ENCODE data around the gene SH2D3C.

SH2D3C gene

DNA sequence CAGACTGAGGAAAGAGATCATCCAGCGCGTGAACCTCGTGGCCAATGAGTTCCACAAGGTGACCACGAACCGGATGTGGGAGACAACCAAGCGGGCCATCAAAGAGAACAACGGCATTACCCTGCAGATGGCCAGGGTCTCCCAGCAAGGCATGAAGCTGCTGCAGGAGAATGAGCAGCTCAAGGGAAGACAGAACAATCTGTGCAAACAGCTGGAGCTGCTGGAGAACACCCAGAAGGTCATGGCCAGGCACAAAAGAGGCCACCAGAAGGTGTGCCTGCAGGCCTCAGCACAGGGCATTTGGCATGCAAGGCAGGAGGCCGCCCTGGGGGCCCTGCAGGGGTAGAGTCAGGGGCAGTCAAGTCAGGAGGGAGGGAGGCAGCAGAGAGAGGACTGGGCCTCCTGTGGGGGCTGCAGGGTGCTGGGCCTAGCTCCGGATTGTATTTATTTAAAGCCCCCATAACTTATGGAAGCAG lies 67.2 kb downstream of the SH2D3C start:
- no peak overlapping the region for H3K4me3 ChIP-seq (replicated peaks; ENCODE audit: low read depth, low read length)
- no peak for DNase-seq (ENCODE audit: low read depth)
- TF ChIP-seq, protein P1, sequence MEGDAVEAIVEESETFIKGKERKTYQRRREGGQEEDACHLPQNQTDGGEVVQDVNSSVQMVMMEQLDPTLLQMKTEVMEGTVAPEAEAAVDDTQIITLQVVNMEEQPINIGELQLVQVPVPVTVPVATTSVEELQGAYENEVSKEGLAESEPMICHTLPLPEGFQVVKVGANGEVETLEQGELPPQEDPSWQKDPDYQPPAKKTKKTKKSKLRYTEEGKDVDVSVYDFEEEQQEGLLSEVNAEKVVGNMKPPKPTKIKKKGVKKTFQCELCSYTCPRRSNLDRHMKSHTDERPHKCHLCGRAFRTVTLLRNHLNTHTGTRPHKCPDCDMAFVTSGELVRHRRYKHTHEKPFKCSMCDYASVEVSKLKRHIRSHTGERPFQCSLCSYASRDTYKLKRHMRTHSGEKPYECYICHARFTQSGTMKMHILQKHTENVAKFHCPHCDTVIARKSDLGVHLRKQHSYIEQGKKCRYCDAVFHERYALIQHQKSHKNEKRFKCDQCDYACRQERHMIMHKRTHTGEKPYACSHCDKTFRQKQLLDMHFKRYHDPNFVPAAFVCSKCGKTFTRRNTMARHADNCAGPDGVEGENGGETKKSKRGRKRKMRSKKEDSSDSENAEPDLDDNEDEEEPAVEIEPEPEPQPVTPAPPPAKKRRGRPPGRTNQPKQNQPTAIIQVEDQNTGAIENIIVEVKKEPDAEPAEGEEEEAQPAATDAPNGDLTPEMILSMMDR (IDR thresholded peaks at IDR 0.05; ENCODE audit: low read length, missing control alignments): no peak

DNA sequence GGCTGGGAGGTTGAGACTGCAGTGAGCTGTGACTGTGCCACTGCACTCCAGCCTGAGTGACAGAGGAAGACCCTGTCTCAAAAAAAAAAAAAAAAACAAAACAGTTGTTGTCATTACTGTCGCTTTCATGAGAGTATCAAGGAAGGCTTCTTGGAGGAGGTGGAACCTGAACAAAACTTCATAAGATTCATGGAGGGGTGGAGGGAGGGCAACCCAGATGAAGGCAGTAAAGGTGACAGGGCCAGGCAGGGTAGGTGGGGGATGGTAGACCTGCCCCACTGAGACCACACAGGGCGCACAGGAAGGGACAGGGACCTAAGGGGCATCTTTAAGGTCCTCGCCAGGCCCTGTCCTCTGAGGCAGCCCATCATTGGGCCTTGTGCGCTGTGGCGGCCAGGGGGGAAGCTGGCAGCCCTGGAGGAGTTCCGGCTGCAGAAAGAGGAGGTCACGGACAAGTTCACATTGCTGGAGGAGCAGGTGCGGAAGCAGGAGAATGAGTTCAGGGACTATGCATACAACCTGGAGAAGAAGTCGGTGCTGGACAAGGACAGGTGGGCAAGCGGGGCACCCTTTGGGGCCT lies 68.2 kb downstream of the SH2D3C start:
- TF ChIP-seq, protein P1 (IDR thresholded peaks at IDR 0.05; ENCODE audit: low read length, missing control alignments): no peak
- no peak overlapping the region for H3K4me3 ChIP-seq (replicated peaks; ENCODE audit: low read depth, low read length)
- no peak for DNase-seq (ENCODE audit: low read depth)

DNA sequence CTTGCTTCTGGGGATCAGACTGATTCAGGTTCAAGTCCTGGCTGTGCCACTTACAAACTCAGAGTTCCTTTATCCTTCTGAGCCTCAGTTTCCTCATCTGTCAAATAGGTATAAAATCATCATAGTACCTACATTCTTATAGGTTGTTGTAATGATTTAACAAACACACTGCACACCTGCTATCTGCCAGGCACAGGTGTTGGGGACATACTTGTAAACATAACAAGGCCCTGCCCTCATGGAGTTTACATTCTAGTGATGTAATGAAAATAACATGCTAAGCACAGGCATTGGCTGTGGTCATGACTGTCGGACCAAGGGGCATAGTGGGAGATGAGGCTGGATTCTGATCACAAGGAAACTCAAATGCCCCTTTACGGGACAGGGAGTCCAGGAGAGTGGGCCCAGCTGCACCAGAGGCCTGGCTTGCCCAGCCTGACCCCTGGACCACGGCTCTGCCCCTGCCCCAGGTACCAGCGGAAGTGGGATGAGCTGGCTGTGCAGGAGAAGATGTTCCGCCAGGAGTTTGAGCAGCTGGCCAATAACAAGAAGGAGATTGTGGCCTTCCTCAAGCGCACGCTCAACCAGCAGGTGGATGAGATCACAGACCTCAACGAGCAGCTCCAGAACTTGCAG lies 69.4 kb downstream of the SH2D3C start:
- TF ChIP-seq, protein P1 (IDR thresholded peaks at IDR 0.05; ENCODE audit: low read length, missing control alignments): no peak
- no peak for DNase-seq (ENCODE audit: low read depth)
- no peak overlapping the region for H3K4me3 ChIP-seq (replicated peaks; ENCODE audit: low read depth, low read length)

DNA sequence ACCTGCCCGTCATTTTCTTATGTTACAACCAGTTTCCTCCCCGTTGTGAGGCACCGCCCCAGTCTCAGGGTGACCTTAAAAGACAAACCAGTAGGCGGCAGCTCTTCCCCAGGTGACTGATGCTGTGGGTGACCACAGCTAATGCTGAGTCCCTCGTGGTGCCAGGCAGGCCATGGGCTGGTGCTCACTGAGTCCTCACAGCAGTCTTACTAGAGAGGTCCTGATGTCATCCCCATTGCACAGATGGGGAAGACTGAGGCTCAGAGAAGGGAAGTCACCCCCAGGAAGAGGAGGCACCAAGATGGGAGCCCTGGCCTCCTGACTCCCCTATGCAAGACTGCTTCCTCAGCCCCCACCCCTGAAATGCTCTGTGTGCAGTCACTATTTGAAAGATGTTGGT lies 70.7 kb downstream of the SH2D3C start:
- TF ChIP-seq, protein P1 (IDR thresholded peaks at IDR 0.05; ENCODE audit: low read length, missing control alignments): no peak
- DNase-seq (ENCODE audit: low read depth): no peak
- no peak overlapping the region for H3K4me3 ChIP-seq (replicated peaks; ENCODE audit: low read depth, low read length)

DNA sequence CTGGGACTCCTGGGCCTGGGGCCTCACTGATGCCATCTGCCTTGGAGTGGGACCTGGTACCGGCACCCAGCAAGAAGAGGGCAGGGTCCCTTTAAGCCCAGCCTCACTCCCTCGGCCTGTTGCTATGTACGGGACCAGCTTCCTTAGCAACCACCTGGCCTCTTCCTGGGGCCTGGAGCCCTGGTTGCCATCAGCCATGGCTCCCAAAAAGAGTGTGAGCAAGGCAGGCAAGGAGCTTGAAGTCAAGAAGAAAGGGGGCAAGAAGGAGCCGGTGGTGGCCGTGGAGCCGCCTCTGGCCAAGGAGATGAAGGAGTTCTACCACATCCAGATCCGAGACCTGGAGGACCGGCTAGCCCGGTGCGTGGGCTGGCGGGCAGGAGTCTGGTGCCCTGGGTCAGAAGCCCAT lies 71.6 kb downstream of the SH2D3C start, which contains the start of gene CFAP157:
CFAP157 (plus strand) TSS at position 153 of the 406 bp plus-strand sequence; CDS start at position 197, 44 bp downstream.
- DNase-seq (ENCODE audit: low read depth): peak; percentile 18
- H3K4me3 ChIP-seq (replicated peaks; ENCODE audit: low read depth, low read length): no peak within 1 kb of the TSS
- TF ChIP-seq, protein P1 (IDR thresholded peaks at IDR 0.05; ENCODE audit: low read length, missing control alignments): no peak

DNA sequence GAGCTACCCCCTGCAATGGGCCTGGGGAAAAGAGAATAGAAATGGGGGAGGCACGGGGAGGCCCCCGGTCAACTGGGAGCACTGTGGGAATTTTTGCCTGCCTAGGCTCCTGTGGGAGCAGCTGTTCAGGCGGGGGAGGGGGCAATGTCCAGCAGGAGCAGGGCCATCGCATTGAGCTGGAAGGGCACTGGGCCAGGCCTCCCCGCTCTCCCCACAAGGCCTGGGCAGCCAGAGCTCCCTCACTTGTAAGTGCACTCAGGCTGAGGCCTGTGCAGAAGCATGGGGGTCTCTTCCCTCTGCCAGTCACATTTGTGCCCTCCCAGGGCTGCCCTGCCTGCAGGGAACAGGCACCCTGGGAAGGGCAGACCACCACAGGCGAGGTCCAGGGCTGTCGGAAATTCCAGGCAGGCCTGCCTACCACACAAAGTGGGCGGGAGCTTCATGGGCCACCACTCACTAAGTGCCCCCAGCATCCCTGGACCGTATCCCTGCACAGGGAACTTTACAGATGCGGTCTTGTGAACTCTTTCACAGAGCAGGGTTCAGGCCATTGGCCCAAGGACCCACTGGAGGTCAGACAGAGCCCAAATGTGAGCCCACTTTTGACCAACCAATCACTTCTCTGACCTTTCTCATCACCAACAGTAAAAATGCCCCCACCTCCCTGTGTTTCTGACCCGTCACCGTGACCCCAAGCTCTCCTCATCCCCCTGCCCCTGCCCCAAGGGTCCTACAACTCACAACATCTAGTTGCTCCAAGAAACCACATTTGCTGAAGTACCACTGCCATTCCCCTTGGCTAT lies 72.7 kb downstream of the SH2D3C start:
- H3K4me3 ChIP-seq (replicated peaks; ENCODE audit: low read depth, low read length): no peak overlapping the region
- TF ChIP-seq, protein P1 (IDR thresholded peaks at IDR 0.05; ENCODE audit: low read length, missing control alignments): no peak
- no peak for DNase-seq (ENCODE audit: low read depth)
